Omental fat pad (tissue), 4 donors: Measurements from ENCODE around the gene TECTA. TPM values are rescaled to one million over a fixed set of nuclear protein-coding genes. Genes with fewer than 3 reads are reported as not detected.
"Not testable (repeated sequence)": the region's sequence is repeated elsewhere in the genome, so short reads cannot be mapped to it uniquely, and the experiment has no call there.

ENCODE experiments used
- ATAC-seq: fragments of 150-250 bp; one replicate; pipeline ENCODE4 v1.9.1; 2016; ENCODE audit warnings: mild to moderate bottlenecking, moderate library complexity; ENCODE audit not compliant: low FRiP score
- DNase-seq: peaks from one replicate; pipeline ENCODE4 v3.0.0-alpha.2; 2019; ENCODE audit warnings: low spot score
- CTCF ChIP-seq, 3 donors: fragments of 450-650 bp; IDR thresholded peaks; one replicate each; pipeline ENCODE4 v1.5.1; 2016 to 2017; ENCODE audit warnings: antibody characterized with exemption in 3 of 3, mild to moderate bottlenecking in 3 of 3, moderate library complexity in 2 of 3
- total RNA-seq, 4 donors: library from RNA; depleted of rRNA; stranded (reverse); fragments of >200 nt; gene quantifications; one replicate each; pipeline ENCODE4 v1.1.0, GENCODE V29; 2016

Gene TECTA
- total RNA-seq, 4 donors from 2014 or later: 0.48 to 1.5 (median 1.0) TPM

- ATAC-seq (no peak), DNase-seq (no peak)
- no peak for TF ChIP-seq CTCF (IDR thresholded peaks at IDR 0.05)
Observed at GRCh38 chr11:121161349-121161917, 60.4 kb downstream of the TECTA start.

- DNase-seq: no peak
- ATAC-seq: no peak
- no peak for TF ChIP-seq CTCF (IDR thresholded peaks at IDR 0.05)
Observed at GRCh38 chr11:121163658-121164308, 62.7 kb downstream of the TECTA start.

DNA sequence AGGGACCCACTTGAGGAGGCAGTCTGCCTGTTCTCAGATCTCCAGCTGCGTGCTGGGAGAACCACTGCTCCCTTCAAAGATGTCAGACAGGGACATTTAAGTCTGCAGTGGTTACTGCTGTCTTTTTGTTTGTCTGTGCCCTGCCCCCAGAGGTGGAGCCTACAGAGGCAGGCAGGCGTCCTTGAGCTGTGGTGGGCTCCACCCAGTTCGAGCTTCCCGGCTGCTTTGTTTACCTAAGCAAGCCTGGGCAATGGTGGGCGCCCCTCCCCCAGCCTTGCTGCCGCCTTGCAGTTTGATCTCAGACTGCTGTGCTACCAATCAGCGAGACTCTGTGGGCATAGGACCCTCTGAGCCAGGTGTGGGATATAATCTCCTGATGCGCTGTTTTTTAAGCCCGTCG, 76.6 kb downstream of the TECTA start:
- DNase-seq, ATAC-seq: not testable (repeated sequence)

- no peak for TF ChIP-seq CTCF (IDR thresholded peaks at IDR 0.05)
- ATAC-seq: no peak
- no peak for DNase-seq
Observed at GRCh38 chr11:121179306-121179705, 78.3 kb downstream of the TECTA start.

- ATAC-seq (no peak), DNase-seq (no peak)
- no peak for TF ChIP-seq CTCF (IDR thresholded peaks at IDR 0.05)
Observed at GRCh38 chr11:121180183-121180582, 79.1 kb downstream of the TECTA start.

DNA sequence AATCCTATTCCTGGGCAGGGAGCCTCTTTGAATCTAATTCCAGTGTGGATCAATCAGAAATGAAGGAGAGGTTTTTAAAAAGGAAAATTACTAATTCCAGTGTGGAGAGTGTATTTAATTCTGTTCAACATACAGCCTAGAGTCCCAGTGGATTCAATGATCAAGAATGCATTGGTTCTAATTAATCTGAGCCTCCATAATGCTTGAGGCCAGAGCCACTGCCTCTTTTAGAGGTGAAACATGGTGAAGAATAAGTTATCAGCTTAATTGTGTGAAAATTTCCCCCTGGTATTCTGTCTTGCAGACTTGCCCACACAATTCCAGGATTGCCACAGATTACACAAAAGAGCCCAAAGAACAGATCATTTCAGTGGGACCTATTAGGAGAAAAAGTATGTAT, 87.7 kb downstream of the TECTA start:
- DNase-seq (no peak), ATAC-seq (no peak)
- TF ChIP-seq CTCF (IDR thresholded peaks at IDR 0.05): no peak

DNA sequence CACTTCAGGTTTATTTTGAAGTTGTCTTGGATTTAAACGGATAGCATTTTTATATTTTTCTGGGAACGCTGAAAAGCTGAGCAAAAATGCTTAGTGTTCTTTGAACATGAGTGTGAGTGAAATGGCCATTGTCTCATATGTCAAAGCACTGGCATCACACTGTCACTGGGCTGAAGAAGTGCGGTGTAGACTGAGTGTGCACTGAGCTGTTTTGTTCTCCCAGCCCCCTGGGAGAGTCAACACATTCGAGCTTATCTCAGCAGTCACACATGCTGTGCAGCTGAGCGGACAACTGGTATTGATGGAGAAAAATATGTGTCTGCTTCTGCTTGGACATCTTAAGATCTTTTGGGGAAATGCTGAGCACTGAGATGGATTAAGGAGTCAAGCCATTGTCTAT, 90.8 kb downstream of the TECTA start:
- ATAC-seq (no peak), DNase-seq (no peak)
- TF ChIP-seq CTCF (IDR thresholded peaks at IDR 0.05): no peak
